ENCODE data around the gene CEP350. TPM values are rescaled to one million over a fixed set of nuclear protein-coding genes. Genes with fewer than 3 reads are reported as not detected.
A peak's percentile ranks its signal among the peaks of the same experiment; 100 is the strongest.

The CEP350 gene
- total and polyA plus RNA-seq, 12 donors, result 4.1 to 71.4 (median 42.4) TPM

- peaks cover 0 to 33% of the 10 kb centered on the region in 2 donors for H3K36me3 ChIP-seq (replicated peaks in 1 of 2)
- WGBS, 4 donors, result 74 to 98% (median 86%) methylated on average over 1 of the region's 1 CpG
These were observed 77.1 kb downstream of the CEP350 start for GRCh38 chr1:180031664-180032063.

GRCh38 chr1:180033390-180033789 is 78.8 kb downstream of the CEP350 start:
- TF ChIP-seq POLR2A (IDR thresholded peaks at IDR 0.05), result no peak
- no peak for TF ChIP-seq CTCF (IDR thresholded peaks at IDR 0.05)
- DNase-seq, result no peak
- peaks cover 0 to 5% (median 0%) of the 10 kb centered on the region in 3 donors for H3K9me3 ChIP-seq (replicated peaks in 1 of 3)
- no peak overlapping the region for H3K27ac ChIP-seq
- H3K27me3 ChIP-seq, result no peaks in the 10 kb centered on the region
- no peaks in the 10 kb centered on the region for H3K4me1 ChIP-seq (replicated peaks in 1 of 2)
- WGBS, 4 donors, result 0 to 51% (median 50%) methylated on average over 1 of the region's 1 CpG
- intact Hi-C loops (cut with DNase I), result no loop called here
- no peak overlapping the region for H3K4me3 ChIP-seq
- peaks cover 0 to 44% of the 10 kb centered on the region in 2 donors for H3K36me3 ChIP-seq (replicated peaks in 1 of 2)

More at GRCh38 chr1:180031664-180032063, 77.1 kb downstream of the CEP350 start:
- Histone ChIP-seq H3K9me3 (replicated peaks in 1 of 3) (peaks cover 0 to 5% (median 0%) of the 10 kb centered on the region in 3 donors), H3K4me3 (no peak overlapping the region), H3K27ac (no peak overlapping the region), H3K4me1 (replicated peaks in 1 of 2) (no peaks in the 10 kb centered on the region), H3K27me3 (no peaks in the 10 kb centered on the region)
- intact Hi-C loops (cut with DNase I), result no loop called here
- no peak for DNase-seq
- TF ChIP-seq POLR2A (IDR thresholded peaks at IDR 0.05) (no peak), CTCF (IDR thresholded peaks at IDR 0.05) (no peak)

GRCh38 chr1:180040034-180040433 is 85.4 kb downstream of the CEP350 start:
- WGBS, 4 donors, result 81 to 92% (median 86%) methylated on average over 3 of the region's 3 CpGs
- TF ChIP-seq POLR2A (IDR thresholded peaks at IDR 0.05) (no peak), CTCF (IDR thresholded peaks at IDR 0.05) (no peak)
- no peaks in the 10 kb centered on the region for H3K4me1 ChIP-seq (replicated peaks in 1 of 2)
- DNase-seq, result peak in 5 of 7 donors; percentile 16 to 38 (median 25)
- no peak overlapping the region for H3K27ac ChIP-seq
- no peaks in the 10 kb centered on the region for H3K9me3 ChIP-seq (replicated peaks in 1 of 3)
- H3K4me3 ChIP-seq, result no peak overlapping the region
- no peaks in the 10 kb centered on the region for H3K27me3 ChIP-seq
- H3K36me3 ChIP-seq (replicated peaks in 1 of 2), result peaks cover 0 to 48% of the 10 kb centered on the region in 2 donors
- intact Hi-C loops (cut with DNase I), result no loop called here

- Histone ChIP-seq H3K36me3 (replicated peaks in 1 of 2) (peaks cover 0 to 54% of the 10 kb centered on the region in 2 donors), H3K9me3 (replicated peaks in 1 of 3) (no peaks in the 10 kb centered on the region), H3K27ac (no peak overlapping the region), H3K27me3 (no peaks in the 10 kb centered on the region), H3K4me3 (no peak overlapping the region), H3K4me1 (replicated peaks in 1 of 2) (no peaks in the 10 kb centered on the region)
- 71 to 90% (median 79%) methylated on average over 5 of the region's 5 CpGs for WGBS, 4 donors
- intact Hi-C loops (cut with DNase I), result no loop called here
- no peak for DNase-seq
- TF ChIP-seq POLR2A (IDR thresholded peaks at IDR 0.05) (no peak), CTCF (IDR thresholded peaks at IDR 0.05) (no peak)
These were observed 87.0 kb downstream of the CEP350 start for GRCh38 chr1:180041582-180041981.

Measured in adrenal gland (tissue), 12 donors.